ENCODE results near the gene TNK1.

GRCh38 chr17:7435676-7436555 lies 55.0 kb downstream of the TNK1 start:
- TF ChIP-seq POLR2A (IDR thresholded peaks at IDR 0.05; ENCODE audit: low read depth, low read length) (no peak), SPI1 (IDR thresholded peaks at IDR 0.05; ENCODE audit: low read depth, low read length) (0 out of 2 replicates have a peak, but pooled peaks have one; percentile 3), POLR2AphosphoS5 (IDR thresholded peaks at IDR 0.05; ENCODE audit: low read depth, low read length) (no peak), TAF1 (IDR thresholded peaks at IDR 0.05; ENCODE audit: low read depth, low read length) (no peak), PAX5 (IDR thresholded peaks at IDR 0.05; ENCODE audit: insufficient read depth, low read length, severe bottlenecking) (no peak), POU2F2 (IDR thresholded peaks at IDR 0.05; ENCODE audit: low read depth, low read length) (no peak)

Data from GM12891 (cell line).